SK-N-MC (cell line): ENCODE results near the gene KANSL1.

ENCODE experiments used
- DNase-seq: peaks from one replicate; pipeline ENCODE4 v3.0.0-alpha.2; 2011; ENCODE audit warnings: low read depth, low spot score
- H3K27ac ChIP-seq: fragments of 200-600 bp; sonication (generic); 2 replicates; pipeline ENCODE4 v1.5.1; 2016; ENCODE audit warnings: mixed run types
- H3K36me3 ChIP-seq: fragments of 200-600 bp; sonication (generic); 2 replicates; pipeline ENCODE4 v1.6.1; 2017; ENCODE audit warnings: antibody characterized with exemption, low read length, mixed read lengths; ENCODE audit not compliant: insufficient read depth
- H3K4me3 ChIP-seq: fragments of 200-600 bp; sonication (generic); 2 replicates; pipeline ENCODE4 v1.5.1; 2016
- H3K9ac ChIP-seq: fragments of 200-600 bp; sonication (generic); 2 replicates; pipeline ENCODE4 v1.8.0; 2017; ENCODE audit warnings: mixed run types, mixed read lengths; ENCODE audit not compliant: insufficient read length
- H3K9me3 ChIP-seq: fragments of 200-600 bp; sonication (generic); 2 replicates; pipeline ENCODE4 v1.6.1; 2017; ENCODE audit warnings: low read depth, mild to moderate bottlenecking, antibody characterized with exemption, low read length, moderate library complexity, mixed read lengths
- EZH2 ChIP-seq: fragments of 200-600 bp; sonication (generic); IDR thresholded peaks from one replicate; pipeline ENCODE4 v1.6.1; 2017; ENCODE audit warnings: antibody characterized with exemption
- FOXP2 ChIP-seq: optimal IDR thresholded peaks from 2 replicates; pipeline ENCODE3; 2011; ENCODE audit warnings: mild to moderate bottlenecking, moderate library complexity; ENCODE audit not compliant: insufficient read depth; ENCODE audit errors: extremely low read length, control extremely low read depth
- POLR2AphosphoS5 ChIP-seq: IDR thresholded peaks from 2 replicates; pipeline ENCODE4 v1.6.1; 2012; ENCODE audit warnings: mild to moderate bottlenecking, low read depth, low read length, borderline replicate concordance

KANSL1 gene

GRCh38 chr17:46060461-46060860 is 132.8 kb downstream of the KANSL1 start:
- Histone ChIP-seq H3K9ac (no peak overlapping the region), H3K4me3 (no peak overlapping the region), H3K36me3 (peaks cover 52% of the 10 kb centered on the region), H3K9me3 (no peaks in the 10 kb centered on the region), H3K27ac (peak overlapping the region; percentile 14; the same call in 1 of the 2 replicates)
- TF ChIP-seq FOXP2 (no peak), POLR2AphosphoS5 (no peak), EZH2 (no peak)
- DNase-seq, result no peak

- Histone ChIP-seq H3K4me3 (no peak overlapping the region), H3K27ac (no peak overlapping the region), H3K9ac (no peak overlapping the region), H3K9me3 (no peaks in the 10 kb centered on the region), H3K36me3 (peaks cover 49% of the 10 kb centered on the region)
- no peak for DNase-seq
- no peak for TF ChIP-seq POLR2AphosphoS5
- TF ChIP-seq FOXP2, result no peak
- TF ChIP-seq EZH2, result no peak
Measured at GRCh38 chr17:46059486-46059885, 133.7 kb downstream of the KANSL1 start.

- H3K9me3 ChIP-seq, result no peaks in the 10 kb centered on the region
- H3K9ac ChIP-seq, result no peak overlapping the region
- 0 out of 2 replicates have a peak overlapping the region, but pooled peaks have one; percentile 7 for H3K27ac ChIP-seq
- no peak for TF ChIP-seq FOXP2
- no peak for TF ChIP-seq POLR2AphosphoS5
- no peak for TF ChIP-seq EZH2
- H3K36me3 ChIP-seq, result peaks cover 40% of the 10 kb centered on the region
- DNase-seq, result no peak
- H3K4me3 ChIP-seq, result no peak overlapping the region
Measured at GRCh38 chr17:46057366-46057765, 135.9 kb downstream of the KANSL1 start.

GRCh38 chr17:46056800-46057304 is 136.4 kb downstream of the KANSL1 start:
- Histone ChIP-seq H3K9ac (no peak overlapping the region), H3K27ac (no peak overlapping the region), H3K36me3 (peaks cover 44% of the 10 kb centered on the region), H3K9me3 (no peaks in the 10 kb centered on the region), H3K4me3 (no peak overlapping the region)
- TF ChIP-seq EZH2 (no peak), POLR2AphosphoS5 (no peak), FOXP2 (no peak)
- DNase-seq, result no peak

GRCh38 chr17:46053911-46054534 is 139.2 kb downstream of the KANSL1 start:
- no peak overlapping the region for H3K4me3 ChIP-seq
- H3K9me3 ChIP-seq, result no peaks in the 10 kb centered on the region
- H3K27ac ChIP-seq, result no peak overlapping the region
- DNase-seq, result no peak
- no peak for TF ChIP-seq POLR2AphosphoS5
- peaks cover 59% of the 10 kb centered on the region for H3K36me3 ChIP-seq
- no peak overlapping the region for H3K9ac ChIP-seq

- no peaks in the 10 kb centered on the region for H3K9me3 ChIP-seq
- DNase-seq, result no peak
- no peak overlapping the region for H3K4me3 ChIP-seq
- no peak overlapping the region for H3K27ac ChIP-seq
- no peak for TF ChIP-seq POLR2AphosphoS5
- TF ChIP-seq EZH2, result no peak
- TF ChIP-seq FOXP2, result no peak
- no peak overlapping the region for H3K9ac ChIP-seq
- H3K36me3 ChIP-seq, result peaks cover 75% of the 10 kb centered on the region
Measured at GRCh38 chr17:46049656-46050055, 143.6 kb downstream of the KANSL1 start.

GRCh38 chr17:46047856-46048255 is 145.4 kb downstream of the KANSL1 start:
- peaks cover 80% of the 10 kb centered on the region for H3K36me3 ChIP-seq
- no peaks in the 10 kb centered on the region for H3K9me3 ChIP-seq
- H3K27ac ChIP-seq, result no peak overlapping the region
- H3K4me3 ChIP-seq, result no peak overlapping the region
- TF ChIP-seq POLR2AphosphoS5 (no peak), FOXP2 (no peak), EZH2 (no peak)
- DNase-seq, result no peak
- H3K9ac ChIP-seq, result no peak overlapping the region

- TF ChIP-seq FOXP2 (no peak), POLR2AphosphoS5 (no peak), EZH2 (no peak)
- no peak overlapping the region for H3K4me3 ChIP-seq
- no peak overlapping the region for H3K9ac ChIP-seq
- no peak for DNase-seq
- peaks cover 85% of the 10 kb centered on the region for H3K36me3 ChIP-seq
- peak overlapping the region; percentile 43; the same call in 1 of the 2 replicates for H3K27ac ChIP-seq
- H3K9me3 ChIP-seq, result no peaks in the 10 kb centered on the region
Measured at GRCh38 chr17:46047398-46047797, 145.8 kb downstream of the KANSL1 start.

- no peak for TF ChIP-seq POLR2AphosphoS5
- TF ChIP-seq EZH2, result no peak
- TF ChIP-seq FOXP2, result no peak
- no peak for DNase-seq
- H3K4me3 ChIP-seq, result no peak overlapping the region
- H3K9me3 ChIP-seq, result no peaks in the 10 kb centered on the region
- peaks cover 84% of the 10 kb centered on the region for H3K36me3 ChIP-seq
- no peak overlapping the region for H3K9ac ChIP-seq
- H3K27ac ChIP-seq, result peak overlapping the region; percentile 43; the same call in 1 of the 2 replicates
Measured at GRCh38 chr17:46046957-46047356, 146.3 kb downstream of the KANSL1 start.
